ENCODE data around the gene SRGAP2C.
A peak's percentile ranks its signal among the peaks of the same experiment; 100 is the strongest.
"Not testable (repeated sequence)": the region's sequence is repeated elsewhere in the genome, so short reads cannot be mapped to it uniquely, and the experiment has no call there.

Gene SRGAP2C

DNA sequence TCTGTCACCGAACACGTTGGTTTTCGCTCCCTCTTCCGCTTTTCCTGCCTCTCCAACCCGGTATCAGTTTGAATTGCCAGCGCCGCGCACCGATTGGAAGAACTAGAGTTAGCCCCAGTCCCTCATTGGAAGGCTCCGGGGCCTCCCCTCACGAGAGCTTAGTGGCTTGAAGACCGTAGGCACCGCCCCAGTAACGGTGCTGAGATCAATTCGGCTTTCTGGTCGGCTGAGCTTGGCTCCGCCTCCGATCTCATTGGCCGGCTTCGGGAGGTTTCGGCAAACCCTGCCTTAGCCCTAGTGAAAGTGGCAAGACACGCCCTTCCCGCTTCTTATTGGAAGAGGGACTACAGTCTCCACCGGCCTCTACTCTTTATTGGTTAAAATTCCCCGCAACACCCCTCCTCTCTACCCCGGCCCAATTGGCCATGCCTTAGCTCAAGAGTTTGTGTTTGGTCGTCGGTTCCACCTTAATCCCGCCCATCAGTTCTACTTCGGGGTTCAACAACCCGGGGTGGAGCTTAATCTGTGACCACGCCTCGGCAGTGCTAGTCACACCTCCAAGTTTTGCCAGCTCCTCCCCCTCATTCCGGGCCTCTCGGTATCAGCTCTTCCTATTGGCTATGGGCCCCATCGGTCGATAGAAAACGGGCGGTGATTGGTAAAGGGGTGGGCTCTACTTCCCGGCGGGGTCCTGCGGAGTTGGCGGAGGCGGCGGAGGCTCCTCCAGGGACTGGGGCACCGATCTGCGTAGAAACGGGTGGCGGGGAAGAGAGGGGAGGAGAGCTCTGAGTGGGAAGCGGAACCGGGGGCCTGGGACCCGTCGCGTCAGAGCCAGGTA, at the start of gene SRGAP2C, which contains the start of gene FAM72B:
Gene SRGAP2C (plus strand): TSS at position 686 of the 838 bp plus-strand sequence. CDS start 2,472 bp downstream, outside the sequence.
Gene FAM72B (minus strand): TSS at position 51 of the 838 bp plus-strand sequence. CDS start 851 bp downstream, outside the sequence.
- DNase-seq: peak; percentile 99

DNA sequence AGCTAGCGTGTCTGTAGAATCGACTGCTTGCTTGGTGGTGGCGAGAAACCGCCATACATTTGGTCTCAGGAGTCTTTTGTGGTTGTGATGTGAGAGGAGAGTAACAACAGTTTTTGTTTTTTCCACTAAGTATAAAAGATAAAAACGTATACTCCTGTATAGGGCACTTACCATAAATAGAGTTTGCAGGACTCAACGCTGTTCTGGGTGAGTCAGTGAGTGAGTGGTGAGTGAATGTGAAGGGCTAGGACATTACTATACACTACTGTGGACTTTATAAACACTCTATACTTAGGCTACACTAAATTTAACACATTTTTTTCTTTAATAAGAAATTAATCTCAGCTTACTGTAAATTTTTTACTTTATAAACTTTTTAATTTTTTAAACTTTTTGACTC, 44.4 kb upstream of the SRGAP2C start:
- not testable (repeated sequence) for DNase-seq

DNA sequence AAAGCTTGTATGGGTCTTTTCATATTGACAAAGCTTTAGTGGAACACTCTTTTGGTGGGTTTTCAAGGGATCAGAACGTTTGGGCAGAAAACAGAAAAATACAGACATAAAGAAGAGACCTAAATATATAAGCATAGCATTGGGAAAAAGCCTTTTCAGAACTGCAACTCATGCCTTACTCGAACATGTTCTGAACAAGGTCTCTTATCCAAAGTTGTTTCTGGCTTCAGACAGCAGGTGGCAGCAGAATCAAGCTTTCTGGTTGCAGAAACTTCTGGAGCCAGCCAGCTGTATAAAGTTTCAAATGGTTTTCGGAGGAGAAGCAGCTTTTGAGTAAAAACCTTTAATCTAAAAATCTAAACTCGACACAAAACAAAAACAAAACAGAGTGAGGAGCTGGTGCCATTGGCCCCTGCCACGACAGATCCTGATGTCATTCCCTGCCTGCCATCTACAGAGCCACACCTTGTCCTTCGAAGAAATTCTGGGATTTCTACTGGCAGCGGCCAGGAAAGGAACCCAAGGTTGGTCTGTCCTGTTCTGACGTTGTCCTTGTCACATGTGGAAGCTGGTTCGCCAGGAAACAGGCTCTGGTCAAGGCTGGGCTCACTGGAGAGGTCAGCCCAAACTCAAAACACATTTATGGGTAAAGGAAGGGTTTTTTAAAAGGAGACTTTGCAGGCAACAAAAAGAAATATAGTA, 36.1 kb upstream of the SRGAP2C start:
- not testable (repeated sequence) for DNase-seq

DNA sequence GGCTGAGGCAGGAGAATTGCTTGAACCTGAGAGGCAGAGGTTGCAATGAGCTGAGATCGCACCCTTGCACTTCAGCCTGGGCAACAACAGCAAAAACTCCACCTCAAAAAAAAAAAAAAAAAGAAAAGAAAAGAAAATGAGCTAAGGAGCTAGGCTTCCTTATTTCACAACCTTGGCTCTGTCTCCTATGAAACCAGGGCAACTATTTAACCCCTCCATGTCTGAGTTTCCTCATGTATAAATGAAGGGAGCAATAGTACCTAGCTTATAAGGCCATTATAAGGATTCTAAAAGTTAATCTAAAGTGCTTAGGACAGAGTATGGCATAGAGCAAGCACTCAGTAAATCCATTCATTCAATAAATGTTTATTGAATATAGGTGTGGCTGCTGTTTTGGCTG, 33.5 kb upstream of the SRGAP2C start:
- not testable (repeated sequence) for DNase-seq

DNA sequence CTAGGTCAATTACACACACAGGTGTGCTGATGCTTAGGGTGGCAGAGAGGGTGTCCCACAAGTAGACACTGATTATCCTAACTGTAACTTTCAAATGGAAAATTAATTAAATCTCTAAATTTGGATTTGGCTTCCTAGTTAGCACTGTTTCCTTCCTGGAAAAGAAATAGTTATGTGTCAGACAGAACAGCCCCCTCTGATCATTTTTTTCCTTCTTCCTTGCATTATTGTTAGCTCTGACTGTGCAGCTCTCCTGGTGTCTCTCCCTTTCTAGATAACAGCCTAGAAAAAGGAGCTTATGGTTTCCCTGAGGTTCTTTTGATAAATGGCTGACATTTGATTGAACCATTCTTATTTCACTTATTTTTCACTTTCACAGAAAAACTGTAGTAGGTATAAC, 32.0 kb upstream of the SRGAP2C start:
- not testable (repeated sequence) for DNase-seq

DNA sequence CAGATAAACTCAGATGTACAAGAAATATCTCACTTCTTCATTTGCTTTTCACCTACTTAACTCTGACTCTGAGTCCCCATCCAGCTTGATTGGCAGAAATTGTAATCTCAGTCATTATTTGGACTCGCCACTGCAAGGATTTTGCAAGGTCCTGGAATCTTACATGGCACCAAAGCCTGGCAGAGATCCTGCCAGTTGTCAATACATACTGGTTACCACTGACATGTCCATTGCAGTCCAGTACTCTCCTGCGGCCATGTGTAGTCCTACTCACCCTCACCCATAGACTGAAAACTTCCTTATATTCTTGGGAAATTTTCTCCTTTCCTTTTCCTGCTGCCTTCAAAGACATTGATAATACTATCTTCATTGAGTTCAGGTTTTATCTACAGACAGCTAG, 30.0 kb upstream of the SRGAP2C start:
- DNase-seq: not testable (repeated sequence)

DNA sequence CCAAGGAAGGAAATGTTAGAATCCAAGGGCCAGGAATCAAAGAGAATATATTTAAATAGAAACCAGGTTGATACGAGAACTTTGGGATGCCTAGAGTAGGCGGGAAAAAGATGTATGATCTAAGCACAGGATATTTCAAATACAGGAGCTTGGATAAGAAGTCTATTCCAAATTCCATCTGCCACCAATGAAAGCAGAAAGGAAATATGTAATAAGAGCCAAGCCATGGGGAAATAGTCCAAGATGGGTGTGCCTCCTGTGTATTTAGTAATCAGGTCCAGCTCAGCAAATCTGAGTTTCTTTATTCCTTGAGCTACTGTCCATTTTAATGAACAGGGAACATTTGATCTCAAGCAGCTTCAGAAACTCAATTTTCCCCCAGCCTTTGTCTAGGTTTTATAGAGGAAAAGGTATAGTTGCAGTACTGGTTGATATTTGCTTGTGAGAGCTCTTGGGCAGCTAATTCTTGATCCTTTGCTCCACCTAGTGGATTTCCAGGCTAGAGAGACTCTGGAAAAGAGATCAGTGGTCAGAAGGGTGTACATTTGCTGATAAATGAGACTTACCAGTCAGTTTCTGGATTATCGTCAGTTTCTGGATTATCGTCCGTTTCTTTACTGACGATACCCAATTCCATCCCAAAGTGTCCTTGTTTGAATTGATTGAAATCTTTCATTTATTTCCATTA, 29.0 kb upstream of the SRGAP2C start:
- not testable (repeated sequence) for DNase-seq

DNA sequence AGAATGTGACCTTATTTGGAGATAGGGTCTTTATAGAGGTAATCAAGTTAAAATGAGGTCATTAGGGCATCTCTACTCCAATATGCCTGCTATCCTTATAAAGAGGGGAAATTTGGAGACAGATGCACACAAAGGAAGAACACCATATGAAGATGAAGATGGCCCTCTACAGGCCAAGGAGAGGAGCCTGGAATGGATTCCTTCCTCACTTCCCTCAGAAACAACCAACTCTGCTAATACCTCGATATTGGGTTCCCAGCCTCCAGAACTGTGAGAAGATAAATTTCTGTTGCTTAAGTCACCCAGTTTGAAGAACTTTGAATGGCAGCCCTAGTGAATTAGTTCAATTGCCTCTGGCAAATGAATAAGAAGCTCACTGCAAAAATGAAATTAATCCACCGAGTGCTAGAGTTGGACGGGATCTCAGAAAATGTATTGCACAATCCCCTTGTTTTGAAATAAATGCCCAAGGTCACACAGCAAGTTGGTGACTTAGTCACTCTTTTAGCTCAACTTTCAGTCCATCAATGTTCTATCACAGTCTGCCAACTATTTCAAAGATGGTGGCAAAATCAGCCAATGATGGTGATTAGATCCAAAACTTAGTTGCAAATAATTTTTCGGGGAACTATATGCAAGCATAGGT, 27.7 kb upstream of the SRGAP2C start:
- not testable (repeated sequence) for DNase-seq

DNA sequence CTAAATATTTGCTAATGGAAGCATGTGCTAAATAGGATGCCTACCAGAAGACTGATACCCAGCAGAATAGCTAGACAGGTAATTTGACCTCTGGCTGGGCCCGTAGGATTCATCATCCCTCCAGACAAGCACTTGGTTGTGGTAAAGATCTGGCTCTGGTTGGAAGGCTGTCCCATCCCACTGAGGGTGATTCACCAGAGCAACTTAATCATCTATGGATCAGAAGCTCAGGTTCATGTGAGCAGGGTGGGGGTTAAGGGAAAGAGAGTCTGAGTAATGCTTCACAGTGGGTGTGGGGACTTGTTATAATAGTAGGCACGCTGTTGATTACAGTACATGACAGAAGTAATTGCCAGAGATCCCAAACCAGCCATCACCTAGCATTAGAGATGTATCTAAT, 27.2 kb upstream of the SRGAP2C start:
- DNase-seq: not testable (repeated sequence)

DNA sequence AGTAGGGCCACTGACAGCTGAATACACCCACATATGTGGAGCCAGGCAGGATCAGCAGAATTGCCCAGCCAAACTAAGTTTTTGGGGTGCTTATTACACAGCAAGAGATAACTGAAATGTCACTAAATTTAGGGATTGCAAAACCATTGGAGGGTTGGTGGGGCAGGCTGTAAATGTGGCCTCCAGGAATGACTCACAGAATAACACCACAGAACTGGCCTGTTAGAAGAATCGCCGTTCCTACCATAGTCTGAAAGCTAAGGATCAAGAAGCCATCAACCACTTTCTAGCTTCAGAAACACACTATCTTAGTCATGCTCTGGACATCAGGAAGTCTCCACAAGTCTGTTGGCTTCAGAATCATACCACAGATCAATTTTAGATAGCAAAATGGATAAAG, 24.7 kb upstream of the SRGAP2C start:
- DNase-seq: not testable (repeated sequence)

DNA sequence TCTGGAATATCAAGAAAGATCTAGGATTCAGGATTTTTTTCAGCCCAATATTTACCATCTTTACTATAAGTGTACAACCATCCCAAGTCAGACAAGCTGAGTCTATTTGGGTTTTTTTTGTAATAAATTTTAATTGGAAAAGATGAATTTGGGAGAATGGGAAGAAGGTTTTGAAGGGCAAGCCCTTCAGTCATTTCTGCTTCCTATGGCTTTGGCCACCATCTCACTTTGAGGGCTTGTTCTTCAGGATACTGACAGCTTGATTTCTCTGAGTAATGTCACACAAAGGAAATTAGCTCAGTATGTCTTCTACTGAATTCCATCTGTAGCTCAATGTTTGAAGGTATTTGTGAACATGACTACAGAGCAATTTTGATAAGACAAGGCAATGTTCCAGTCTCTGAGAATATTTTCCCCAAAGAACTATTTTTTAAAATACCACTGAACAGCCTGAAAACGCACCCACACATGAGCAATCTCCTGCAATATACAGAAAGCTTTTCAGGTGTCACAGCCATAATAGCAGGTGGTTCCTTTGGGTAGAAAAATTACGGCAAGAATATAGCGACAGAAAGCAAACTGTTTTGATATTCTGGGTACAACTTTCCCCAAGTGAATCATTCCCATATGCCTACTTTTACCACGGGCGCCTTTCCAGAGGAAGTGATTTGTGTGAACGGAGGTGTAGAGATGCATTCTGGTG, 23.4 kb upstream of the SRGAP2C start:
- not testable (repeated sequence) for DNase-seq

DNA sequence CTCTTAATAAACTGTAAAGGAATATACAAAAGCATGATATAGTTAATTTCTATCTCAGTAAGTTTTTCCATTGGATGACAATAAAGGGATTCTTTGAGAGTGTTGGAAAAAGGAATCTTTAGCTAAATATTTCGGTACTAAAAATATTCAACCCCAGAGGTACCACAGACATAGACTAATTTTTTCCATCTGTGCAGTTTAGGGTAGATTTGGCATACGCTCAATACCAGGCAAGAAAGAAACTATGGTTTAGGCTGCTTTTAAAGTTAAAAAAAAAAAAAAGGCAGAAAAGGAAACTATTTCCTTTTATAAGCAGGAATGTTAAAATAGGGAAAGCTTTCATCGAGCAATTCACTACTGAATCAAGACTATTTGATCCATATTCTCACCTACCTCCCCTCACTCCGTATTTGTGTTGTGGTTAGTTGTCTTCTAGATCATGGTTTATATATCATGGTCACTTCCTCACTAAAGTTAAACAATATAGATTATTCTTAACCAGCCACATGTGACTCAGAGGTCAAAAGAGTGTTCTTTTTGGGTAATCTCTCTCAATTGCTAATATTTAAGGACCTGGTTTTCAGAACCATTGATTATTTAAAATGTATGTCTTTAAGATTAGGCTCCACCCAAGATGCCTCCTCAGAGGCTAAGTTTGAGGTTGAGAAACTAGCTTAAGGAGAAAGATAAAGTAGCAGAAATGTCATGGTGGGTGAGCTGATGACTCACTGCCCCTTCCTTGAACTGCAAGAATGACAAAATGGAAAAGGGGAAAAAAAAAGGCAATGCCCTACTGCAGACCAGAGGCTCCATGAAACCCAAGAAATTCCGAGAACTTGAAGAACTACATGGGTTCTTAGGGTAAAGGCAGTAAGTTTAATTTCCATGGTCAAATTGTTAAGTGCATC, 20.7 kb upstream of the SRGAP2C start:
- not testable (repeated sequence) for DNase-seq

DNA sequence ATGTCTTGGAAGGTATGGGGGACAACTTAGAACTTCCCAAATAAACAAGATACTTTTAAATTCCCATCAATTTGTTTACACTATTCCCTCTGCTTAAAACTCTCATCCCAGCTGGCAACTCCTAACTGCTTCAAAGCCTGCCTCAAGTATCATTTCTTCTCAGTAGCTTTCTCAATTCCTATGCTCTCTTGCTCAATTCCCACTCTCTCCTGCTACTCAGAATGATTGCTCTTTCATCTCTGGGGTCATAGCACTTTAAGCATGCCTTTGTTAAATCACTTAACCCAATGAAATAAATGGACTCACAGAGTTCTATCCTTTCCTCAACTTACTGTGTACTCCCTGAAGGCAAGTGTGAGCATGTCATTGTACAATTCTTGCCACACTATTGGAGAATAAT, 19.5 kb upstream of the SRGAP2C start:
- DNase-seq: not testable (repeated sequence)

DNA sequence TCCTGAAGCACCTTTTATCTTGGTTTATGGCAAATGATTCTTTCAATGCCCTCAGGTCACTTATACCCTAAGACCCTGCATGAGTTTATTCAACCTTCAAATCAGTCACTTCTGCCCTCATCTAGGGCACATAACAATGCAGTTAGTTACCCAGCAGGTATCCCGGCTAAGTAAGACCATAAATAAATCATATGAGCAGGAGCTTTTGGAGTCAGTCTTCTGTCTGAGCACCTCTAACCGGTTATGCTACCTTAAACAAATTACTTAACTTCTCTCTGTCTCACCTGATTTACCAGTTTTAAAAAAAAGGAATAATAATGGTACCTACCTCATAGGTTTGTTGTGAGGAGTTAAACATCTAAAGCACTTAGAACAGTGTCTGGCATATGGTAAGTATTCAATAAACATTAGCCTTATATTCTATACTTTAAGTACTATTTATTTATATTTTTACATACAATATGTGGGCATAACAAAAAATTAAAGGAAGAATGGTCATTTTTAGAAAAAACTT, 17.5 kb upstream of the SRGAP2C start:
- not testable (repeated sequence) for DNase-seq

DNA sequence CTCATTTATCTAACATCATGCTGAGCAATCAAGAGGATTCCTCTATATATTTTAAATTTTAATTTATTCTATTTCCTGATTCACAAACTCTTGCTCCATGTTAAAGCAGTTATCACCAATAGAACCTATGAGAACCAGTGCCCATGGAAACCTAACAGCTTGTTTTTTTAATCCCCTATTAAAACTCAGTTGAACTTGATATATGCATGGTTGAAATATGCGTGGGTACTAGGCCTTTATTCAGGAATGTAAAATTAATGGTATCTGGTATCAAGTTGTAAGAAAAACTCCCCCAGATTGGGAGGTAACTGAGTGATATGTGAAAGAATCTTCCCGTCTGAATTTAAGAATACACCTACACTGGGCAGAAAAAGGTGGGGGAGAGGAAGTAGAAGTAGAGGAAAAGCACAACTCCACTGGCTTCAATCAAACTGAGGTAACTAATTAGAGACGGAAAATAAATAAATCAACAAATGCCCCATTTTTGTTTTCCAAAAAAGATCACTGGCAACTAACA, 16.6 kb upstream of the SRGAP2C start:
- DNase-seq: not testable (repeated sequence)

DNA sequence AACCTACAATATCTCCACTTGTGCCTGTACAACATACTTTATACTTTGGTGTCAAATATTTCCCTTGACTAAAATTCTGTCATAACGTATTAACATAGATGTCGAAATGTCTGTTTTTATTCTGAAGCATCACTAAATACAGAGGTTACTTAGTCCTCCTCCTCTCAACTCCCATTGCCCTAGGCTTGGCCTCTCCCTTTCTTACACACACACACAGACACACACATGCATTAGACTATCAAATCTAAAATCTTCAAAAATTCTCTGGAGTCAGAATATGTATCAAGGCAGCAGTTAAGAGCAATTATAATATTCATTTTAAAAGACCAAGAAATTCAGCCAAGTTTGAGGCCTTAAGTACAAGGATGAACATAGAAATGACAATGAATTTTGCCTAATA, 8.1 kb upstream of the SRGAP2C start:
- not testable (repeated sequence) for DNase-seq

DNA sequence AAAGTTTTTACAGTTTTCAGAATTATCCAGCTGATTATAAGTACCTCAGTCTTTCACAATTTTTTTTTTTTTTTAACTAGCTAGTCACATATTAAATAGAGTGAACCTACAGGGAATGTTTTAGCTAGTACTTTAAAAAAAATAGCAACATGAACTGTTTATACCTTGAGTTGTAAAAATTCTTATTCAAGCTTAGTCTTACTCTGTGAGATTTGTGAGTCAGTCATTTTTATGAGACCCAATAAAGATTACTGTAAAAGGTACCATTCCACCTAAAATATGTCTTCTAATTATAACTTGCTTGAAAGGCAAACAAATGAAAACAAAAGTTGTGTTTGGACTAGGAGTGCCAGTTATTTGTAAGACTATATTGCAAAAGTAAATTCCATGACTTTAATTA, 6.6 kb upstream of the SRGAP2C start:
- DNase-seq: not testable (repeated sequence)

DNA sequence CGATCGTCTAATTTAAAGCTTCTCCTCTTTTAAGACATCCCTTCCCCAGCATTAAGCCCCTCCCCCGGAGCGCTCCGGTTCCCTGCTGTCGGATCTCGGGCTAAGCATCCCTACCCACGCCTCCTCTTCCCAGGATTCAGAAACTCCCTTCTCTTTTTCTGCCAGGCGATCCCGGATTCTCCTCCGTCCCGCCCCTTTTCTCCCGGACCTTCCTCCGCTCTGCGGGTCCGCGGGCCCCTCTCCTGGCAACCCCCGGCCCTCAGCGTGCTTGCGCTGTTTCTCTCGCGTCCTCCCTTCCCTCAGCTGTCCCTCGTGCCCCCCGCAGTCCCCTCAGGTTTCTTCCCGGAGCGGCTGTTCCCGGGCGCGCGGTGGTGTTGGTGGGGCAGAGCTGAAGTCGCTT, 908 bp upstream of the SRGAP2C start:
- not testable (repeated sequence) for DNase-seq

DNA sequence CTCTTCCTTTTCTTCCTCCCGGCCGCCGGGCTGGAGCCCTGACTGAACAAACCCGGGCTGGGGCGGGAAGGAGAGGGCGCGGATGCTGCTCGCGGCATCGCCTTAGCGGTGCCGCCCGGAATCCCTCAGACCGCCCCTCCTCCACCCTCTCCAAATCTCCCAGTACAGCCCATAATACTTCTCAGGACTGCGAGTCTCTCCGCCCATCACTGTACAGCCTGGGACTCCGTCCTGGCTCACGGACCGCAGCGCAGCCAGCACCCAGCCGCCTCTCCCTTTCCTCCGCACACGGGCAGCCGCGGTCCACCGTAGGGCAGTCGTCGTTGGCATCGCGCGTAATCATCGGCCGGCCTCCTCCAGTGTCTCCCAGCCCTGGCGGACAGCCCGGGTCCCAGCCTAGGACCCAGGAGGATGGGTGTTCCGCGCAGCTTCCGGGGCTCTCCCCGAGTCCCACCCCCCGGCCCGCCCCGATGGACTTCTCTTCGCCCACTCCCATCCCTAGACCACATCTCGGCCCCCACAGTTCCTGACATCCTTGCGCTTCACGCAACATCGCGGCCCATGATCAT, 449 bp downstream of the SRGAP2C start:
- not testable (repeated sequence) for DNase-seq

DNA sequence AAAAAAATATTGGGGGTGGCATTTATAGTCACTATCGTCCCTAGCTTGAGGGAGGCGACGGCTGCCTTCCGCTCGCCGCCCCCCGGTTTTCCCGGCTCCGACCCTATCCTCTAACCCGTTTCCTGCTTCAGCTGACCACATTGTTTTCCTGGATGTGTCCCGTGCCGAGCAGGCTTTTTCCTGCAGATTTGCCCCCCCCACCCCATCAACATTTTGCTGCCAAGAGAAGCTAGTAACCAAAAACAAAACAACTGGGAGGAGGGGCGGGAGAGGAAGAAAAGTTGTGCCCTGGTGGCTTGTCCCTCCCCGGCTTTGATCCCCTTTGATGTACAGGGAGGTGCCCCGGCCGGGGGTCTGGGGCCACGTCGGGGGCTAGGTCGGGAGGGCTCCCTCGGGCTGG, 1.4 kb downstream of the SRGAP2C start:
- DNase-seq: not testable (repeated sequence)

All from CD4-positive, alpha-beta T cell treated with Interleukin-17A for 1 hour (primary cell).